ENCODE data around the gene LRMDA.

Gene LRMDA

DNA sequence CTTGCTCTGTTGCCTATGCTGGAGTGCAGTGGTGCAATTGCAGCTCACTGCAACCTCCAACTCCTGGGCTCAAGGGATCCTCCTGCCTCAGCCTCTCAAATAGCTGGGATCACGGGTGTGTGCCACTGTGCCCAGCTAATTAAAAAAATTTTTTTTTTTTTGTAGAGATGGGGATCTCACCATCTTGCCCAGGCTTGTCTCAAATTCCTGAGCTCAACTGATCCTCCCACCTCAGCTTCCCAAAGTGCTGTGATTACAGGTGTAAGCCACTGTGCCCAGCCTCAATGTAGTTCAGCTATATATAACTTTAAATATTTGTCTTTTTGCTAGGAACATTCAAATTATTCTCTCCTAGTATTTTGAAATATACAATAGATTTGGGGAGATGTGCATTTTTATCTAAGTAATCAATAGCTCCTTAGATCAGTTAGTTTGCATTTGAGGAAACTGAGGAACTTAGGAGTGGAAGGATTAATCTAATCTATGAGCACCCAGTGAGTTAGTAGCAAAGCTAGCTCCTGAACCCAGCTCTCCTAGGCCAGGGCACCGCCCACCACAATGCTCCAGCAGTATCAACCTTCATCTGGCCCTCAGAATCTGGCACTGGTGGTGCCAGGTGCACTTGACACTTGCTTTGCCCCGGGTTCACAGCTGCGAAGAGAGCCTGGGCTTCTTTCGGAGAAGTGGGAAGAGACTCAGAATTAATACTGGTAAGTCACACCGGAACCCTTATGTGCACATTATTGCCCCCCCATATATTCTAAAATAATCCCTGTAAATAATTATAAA lies 5.9 kb upstream of the LRMDA start:
- no peak for DNase-seq

DNA sequence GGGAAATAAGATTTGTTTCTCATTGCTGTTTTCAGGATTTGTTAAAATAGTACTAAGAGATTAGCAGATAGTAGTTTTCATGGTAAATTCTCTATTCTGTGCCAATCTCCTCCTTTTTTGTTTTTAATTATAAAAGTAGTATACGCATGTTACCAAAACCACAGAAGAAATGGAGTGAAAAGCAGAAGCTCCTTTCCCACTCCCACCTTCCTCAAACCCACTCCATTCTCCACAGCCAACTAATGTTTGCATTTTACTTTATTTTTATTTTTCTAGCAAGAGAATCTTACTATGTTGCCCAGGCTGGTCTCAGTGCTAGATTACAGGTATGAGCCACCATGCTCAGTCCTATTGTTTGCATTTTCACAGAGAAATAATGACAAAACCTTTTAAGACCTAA lies 4.5 kb upstream of the LRMDA start:
- no peak for DNase-seq

DNA sequence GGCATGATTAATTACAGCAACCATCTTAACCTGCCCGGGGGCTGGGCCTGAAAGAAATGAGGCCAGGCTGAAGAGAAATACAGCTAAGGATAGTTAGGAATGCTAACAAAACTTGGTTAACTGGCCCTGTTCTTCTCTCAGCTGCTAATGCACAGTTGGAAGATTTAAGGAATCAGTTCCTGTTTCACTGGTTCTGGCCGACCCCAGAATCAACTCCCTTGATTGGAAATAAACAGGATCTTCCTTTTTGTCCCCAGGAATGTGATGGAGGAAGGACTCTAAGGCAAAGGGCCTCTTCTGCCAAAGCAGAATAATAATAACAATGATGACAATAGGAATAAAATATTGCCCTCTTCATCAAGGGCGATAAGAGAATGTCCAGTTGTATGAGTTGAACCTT lies 3.5 kb upstream of the LRMDA start:
- DNase-seq: no peak

DNA sequence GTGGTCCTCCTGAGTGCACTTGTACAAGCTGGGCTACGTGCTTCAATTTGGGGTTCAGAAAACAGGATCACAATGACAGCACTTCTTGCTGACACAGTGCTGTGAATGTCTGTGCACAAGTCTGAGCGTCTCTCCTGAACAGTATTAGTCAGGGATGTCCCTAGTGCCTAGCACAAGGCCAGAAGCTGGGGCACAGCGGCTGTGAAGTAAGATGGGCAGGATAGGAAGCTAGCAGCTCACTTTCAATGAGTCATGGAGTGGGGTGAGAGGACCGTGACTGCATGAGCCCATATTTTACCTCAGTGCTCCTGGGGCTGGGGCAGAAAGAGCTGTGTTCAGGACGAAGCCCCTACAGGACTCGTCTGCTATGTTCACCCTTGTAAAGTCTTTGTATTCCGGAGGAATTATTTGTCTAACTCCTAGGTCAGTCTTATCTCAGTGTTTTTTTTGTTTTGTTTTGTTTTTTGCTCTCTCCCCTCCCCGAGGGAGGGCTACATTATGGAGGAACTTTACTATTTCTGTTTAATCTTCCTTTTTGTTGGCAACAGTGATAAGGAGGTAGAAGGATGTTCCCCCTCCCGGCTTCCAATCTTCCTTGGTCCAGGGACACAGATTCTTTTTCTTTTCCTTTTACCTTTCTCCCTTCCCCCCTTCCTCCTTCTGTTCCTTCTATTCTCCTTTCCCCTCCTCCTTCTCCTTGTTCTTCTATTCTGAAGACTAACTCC lies 2.8 kb upstream of the LRMDA start:
- no peak for DNase-seq

DNA sequence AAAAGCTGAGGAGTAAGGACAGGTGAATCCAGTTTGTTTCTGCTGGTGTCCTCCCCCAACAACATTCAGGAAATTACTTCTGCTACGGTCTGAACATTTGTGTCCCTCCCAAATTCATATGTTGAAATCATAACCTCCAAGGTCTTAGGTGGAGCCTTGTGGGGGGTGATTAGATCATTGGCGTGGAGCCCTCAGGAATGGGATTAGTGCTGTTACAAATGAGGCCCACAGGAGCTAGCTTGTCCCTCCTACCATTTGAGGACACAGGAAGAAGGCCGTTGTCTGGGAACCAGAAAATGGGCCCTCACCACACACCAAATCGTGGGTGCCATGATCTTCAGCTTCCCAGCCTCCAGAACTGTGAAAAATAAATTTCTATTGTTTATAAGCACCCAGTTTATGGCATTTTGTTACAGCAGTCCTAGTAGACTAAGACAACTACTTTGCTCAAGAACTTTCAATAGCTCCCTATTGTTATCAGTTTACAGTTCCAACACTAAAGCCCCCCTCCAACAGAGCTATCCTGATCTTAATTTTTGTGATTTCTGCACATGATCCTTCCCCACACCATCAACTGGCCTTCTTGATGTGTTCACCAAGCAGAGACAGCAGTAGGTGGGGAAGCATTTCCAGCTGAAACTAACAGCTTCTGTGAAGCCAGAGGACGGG lies 2.1 kb upstream of the LRMDA start:
- no peak for DNase-seq

DNA sequence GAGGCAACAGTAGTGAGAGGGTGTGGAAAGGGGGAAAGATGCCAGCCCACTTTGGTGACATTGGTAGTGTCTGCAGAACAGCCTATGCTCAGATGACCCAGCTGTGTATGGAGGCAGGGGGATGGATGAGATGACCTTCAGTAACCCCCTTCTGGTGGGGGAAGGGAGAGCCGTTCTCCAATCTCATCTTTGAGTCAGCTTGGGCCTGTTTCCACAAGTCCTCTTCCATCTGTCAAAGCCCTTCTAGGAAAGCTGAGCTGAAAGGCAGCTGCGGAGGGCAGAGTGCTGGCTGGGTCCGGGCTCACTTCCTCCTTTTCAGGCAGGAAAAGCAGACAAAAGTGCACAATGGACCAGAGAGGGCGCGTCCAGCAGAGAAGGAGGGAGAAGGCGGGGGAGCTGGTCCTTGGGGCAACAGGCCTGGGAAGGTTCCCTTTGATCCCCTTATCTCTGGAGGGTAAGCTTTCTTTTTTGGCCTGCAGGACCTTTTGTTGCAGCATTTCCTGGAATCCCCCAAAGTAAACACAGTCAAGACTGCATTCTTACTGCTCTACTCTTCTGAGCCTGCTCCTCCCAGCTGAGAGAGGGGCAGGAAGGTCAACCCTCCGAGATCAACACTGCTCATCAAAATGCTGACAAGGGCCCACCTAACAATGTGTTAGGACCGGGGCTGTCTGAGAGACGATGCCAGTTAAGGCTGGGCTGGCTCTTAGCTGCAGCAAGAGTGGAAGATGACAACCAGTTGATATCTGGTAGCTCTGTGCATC lies 1.2 kb upstream of the LRMDA start:
- DNase-seq: no peak

DNA sequence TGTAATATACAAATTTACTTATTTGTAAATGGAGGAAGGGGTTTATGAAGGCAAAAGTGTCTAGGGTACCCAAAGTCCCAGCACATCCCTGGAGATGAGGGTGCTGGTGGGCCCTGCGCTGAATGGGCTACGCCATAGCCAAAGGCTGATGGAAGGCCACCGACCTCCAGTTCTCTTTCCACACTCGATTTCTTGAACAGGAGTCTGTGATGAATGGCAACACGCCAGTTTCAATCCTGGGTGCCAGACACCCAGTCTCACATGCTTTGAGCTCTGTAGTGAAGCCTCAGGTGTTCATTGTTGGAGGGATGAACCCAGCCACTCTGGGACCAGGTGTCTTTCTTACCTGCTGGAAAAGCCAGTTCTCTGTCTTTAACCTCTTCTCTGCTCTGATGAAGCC lies 752 bp downstream of the LRMDA start:
- no peak for DNase-seq

DNA sequence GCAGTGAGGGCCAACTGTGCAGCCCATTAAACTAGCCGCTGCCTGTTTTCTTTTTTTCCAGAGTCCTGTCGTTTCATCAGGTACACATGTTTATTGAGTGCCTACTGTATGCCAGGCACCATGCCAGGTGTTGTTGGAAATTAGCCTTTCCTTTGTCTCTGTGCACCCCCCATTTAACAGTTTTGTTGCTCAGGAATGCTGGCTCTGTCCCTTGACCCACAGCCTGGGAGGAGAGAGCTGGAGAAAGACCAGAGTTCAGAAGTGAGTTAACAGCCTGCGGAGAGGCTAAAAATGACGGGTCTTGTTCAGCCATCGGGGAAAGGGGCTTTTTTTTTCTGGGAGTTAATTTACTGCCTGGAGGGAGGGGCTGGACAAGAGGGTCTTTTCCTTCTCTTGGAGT lies 1.3 kb downstream of the LRMDA start:
- DNase-seq: no peak

DNA sequence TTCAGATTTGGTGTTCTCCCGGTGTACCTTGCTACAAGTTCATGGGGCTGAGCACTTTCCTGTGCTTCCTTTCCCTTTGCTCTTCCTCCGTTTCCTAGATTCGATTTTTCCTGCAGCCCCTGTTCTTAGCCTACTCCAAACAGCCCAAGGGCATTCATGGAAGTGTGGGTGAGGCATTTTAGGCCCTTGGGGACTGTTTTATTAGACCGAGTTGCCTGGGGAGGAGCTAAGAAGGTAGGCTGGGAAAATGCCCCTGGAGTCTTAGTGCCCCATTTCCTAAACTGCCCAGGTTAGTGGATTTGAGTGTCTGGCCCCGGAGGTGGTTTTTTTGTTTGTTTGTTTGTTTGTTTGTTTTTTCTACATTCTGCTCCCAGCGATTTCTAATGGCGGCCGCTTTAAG lies 1.8 kb downstream of the LRMDA start:
- DNase-seq: no peak

DNA sequence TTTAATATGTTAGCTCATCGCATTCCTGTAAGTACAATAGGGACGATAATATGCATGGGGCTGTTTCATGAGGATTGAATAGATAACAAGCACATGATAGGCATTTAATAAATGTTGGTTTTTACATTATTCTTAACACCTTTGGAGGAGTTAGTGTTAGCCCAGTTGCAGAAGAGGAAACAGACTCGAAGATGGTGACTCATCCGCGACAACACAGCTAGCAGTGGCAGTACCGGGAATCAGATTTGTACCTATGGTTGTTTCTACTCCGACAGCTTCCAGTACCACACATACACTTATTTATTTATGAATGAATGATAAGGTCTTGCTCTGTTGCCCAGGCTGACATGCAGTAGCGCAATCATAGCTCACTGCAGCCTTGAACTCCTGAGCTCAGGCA lies 2.9 kb downstream of the LRMDA start:
- no peak for DNase-seq

DNA sequence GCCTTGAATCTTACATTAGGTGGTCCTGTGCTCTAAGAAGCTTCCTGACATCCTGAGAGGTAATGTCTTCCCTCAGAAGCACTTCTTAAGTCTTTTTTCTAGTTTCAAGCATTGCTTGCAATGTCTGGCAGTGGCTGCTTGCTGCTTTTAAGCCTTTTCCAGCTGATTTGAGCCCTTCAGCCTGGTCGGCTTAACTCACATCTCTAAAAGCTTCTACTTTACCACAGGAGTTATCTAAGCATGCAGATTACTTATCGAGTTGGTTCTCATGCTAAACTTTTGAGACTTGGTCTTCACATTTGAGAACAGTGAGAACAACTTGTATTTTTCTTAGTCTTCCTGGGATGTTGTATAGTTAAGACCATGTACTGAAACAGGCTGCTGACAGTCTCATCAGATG lies 3.9 kb downstream of the LRMDA start:
- no peak for DNase-seq

DNA sequence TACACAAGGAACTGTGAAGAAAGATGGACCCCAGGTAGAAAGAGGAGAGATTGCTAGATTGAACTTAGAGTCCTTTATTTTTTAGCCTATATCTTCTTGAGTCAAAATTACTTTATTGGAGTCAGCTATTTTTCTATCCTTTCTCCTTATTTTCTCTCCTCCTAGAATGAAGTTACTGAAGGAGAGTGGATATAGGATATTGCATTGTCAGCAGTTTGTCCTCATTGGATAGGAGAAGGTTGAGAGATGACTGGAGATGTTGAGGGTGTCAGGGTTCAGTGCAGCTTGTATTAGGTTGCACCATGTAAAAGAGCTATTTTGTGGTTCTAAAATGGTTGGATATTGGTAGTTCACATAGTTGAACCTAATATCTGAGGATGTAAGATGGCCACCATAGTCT lies 5.5 kb downstream of the LRMDA start:
- no peak for DNase-seq

DNA sequence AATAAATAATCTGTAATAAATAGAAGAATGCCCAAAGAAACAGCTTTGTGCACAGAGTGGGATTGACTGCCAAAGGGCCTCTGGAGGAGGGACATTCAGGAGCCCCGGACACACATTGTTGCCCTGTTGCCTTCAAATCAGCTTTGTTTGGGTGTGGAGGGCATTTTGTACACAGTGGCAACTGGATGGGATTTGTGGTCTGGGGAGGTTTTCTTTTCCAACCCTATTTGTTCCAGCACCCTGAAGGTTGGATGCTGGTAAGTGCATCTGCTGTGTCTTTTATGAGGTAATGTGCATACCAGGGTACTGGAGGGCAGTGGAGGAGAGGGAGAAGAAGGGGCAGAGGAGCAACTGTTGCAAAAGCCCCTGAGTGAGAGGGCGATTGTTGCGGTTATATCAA lies 6.3 kb downstream of the LRMDA start:
- DNase-seq: no peak

DNA sequence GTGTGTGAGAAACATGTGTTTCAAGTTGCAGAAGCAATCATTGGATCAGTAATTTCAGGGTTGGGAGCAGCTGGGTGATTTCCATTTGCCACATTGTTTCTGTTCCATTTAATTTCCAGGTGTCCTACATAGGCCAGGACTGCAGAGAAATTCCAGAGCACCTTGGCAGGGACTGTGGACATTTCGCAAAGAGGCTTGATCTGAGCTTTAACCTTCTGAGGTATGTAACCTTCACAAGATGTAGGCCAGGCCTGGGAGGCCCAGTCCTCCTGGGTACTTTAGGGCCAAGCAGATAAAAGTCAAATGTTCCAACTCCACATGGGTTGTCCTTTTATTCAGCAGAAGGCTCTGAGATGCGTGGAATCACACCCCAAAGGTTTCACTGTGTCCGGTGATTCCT lies 6.9 kb downstream of the LRMDA start:
- no peak for DNase-seq

DNA sequence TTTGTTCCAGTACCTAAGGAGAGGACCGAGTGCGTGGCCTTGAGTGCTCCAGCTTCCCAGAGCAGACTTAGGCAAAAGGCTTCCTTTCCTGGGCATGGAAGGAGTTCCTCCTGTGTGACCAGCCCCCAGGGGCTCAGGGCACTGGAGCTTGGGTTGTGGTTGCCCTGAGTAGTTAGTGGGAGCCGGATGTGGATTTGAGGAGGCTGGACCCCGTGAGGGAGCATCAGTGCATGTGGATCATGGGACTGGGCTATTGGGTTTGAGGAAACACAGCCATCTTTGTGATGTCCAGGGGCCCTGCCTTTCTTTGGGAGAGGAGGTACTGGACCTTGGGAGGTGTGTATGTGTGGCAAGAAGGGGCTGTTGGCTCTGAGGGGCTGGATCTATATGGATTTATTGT lies 8.4 kb downstream of the LRMDA start:
- DNase-seq: no peak

DNA sequence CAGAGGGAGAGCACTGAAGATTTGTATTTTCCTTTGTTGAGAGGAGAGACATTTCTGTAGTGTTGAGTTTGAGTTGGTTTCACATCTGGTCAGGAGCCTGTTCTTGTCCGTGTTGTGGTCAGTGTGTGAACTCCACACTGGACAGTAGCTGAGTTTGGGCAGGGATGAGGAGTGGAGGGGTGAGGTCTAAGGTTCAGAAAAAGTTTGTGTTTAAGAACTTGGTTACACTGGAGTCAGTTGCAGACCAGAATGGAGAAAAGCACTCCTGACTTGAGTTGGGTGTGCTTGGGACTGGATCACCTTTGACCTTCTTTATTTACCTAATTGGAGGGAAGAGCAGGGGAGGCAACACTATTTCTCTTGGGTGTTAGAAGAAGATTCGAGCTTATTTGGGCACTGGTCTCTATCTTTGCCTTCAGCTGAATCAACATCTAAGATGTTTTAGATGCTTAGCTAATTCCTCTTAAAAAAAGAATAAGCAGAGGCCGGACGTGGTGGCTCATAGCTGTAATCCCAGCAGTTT lies 8.9 kb downstream of the LRMDA start:
- DNase-seq: no peak

DNA sequence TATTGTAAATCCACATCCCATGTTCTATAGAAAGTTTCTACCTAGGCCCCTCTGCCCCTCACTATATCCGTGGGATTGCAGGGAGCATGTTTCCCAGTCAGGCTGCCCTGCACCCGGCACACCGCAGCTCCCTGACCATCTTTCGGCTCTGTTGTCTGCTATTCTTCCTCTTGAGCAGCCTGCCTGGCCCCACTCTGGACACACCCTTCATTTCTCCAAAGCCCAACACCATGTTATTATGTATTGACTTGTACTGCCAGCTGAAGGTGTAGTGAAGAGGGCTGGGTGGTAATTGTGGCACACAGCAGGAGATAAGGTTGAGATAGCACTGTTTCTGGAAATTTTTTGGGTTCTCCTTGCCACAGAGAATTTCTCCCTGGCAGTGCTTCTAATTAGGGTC lies 9.8 kb downstream of the LRMDA start:
- DNase-seq: no peak

DNA sequence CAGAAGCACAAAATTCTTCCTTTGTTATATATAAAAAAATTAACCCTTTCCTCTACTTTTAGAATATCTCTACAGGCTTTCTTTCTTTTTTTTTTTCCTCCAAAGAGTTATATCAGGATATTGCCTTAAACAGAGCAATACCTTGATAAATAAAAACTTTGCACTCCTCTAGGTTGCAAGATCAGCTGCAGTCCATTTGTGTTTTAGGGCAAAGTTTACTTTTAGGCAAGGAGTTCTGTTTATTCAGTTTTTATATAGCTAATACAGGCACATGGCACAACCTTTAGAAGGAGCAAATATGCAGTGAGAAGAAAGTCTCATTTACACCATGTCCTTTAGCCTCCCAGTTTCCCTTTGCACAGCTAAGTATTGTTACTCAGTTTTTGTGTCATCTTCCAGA lies 10.3 kb downstream of the LRMDA start:
- no peak for DNase-seq

DNA sequence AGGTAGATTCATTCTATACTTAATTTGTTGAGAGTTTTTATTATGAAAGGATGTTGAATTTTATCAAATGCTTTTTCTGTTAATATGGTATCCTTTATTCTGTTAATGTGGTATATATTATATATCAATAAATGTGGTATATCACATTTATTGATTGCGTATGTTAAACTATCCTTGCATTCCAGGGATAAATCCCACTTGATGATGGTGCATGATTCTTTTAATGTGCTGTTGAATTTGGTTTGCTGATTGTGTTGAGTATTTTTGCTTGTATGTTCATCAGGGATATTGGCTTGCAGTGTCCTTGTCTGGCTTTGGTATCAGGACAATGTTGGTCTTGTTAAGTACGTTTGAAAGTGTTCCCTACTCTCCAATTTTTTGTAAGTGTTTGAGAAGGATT lies 11.9 kb downstream of the LRMDA start:
- no peak for DNase-seq

DNA sequence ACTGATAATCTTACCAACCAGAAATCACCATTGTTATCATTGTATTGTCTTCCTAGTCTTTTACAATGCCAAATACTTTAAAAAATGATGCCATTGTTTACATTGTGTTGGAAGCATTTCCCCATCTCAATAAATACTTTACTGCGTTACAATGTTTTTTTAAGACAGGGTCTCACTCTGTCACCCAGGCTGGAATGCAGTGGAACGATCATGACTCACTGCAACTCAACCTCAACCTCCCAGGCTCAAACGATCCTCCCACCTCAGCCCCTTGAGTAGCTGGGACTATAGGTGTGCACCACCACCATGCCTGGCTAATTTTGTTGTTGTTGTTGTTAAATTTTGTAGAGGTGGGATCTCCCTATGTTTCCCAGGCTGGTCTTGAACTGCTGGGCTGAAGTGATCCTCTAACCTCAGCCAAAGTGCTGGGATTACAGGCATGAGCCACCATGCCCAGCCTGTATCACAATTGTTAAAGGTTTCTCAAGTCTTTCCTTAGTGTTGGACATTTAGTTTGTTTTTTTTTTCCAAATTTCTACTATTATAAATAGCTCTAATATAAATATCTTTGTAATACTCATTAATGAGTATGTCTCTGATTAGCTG lies 13.5 kb downstream of the LRMDA start:
- no peak for DNase-seq

DNA sequence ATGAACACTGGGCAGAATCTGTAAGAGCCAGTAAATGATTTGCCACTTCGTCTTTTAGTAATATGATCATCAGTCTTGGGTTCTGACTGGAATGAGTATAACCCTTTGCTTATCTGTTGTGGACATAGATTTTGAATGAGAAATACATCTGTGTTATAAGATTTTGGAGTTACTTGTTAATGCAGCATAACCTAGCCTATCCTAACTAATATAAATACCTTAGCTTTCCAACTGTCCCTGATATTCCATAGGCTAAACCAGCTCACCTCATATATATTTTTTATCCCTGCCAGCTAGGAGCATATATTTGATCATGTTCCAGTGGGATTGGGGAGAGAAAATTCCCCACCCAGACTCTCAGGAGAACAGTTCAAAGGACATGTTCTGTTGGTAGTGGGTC lies 15.1 kb downstream of the LRMDA start:
- no peak for DNase-seq

DNA sequence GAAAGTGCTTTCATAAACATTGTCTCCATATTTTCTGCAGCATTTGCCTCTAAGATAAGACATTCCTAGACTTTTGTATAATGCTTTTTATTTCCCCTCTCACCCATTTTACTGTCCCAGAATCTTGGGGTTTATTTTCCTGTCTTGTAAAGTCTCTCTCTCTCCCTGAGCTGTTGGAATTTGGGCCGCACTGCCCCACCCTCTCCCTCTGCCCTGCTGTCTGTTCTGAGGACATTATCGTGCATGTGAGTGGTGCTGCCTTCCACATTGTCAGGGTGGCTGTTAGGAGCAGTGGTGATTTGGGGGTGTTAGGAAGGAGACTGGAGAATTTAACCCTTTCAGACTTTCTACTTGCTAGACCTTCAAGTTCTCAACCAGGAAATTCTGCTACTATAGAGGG lies 16.7 kb downstream of the LRMDA start:
- no peak for DNase-seq

Measured in CD4-positive, alpha-beta T cell treated with Interleukin-10 for 1 hour (primary cell).